Subcutaneous adipose tissue (tissue), 4 donors: ENCODE data around the gene CLEC7A. TPM values are rescaled to one million over a fixed set of nuclear protein-coding genes. Genes with fewer than 3 reads are reported as not detected.

ENCODE experiments used
- CTCF ChIP-seq: fragments of 450-650 bp; IDR thresholded peaks from one replicate; pipeline ENCODE4 v1.5.1; 2016; ENCODE audit warnings: low read depth, mild to moderate bottlenecking, control low read depth, antibody characterized with exemption, moderate library complexity
- total RNA-seq, 4 donors: library from RNA; depleted of rRNA; stranded (reverse); fragments of >200 nt; gene quantifications; one replicate each; pipeline ENCODE4 v1.1.0, GENCODE V29; 2016

The CLEC7A gene
- total RNA-seq, 4 donors from 2014 or later: 14.7 to 87.5 (median 23.0) TPM

DNA sequence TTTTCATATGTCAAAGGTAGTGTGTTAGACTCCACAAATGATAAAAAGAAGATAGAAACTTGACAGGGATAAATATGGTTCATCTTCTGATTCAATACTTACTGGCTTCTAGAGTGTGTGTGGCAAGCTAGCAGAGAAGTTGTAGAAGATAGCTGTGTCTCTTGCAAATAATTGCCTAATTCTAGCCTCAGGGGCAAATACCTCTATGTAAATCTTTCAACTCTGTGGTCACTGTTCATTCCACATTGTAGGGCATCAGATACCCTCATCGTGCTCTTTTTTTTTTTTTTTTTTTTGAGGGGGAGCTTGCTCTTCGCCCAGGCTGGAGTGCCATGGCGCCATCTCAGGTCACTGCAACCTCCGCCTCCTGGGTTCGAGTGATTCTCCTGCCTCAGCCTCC lies 40.2 kb upstream of the CLEC7A start:
- no peak for TF ChIP-seq CTCF

GRCh38 chr12:10169104-10169503 lies 39.1 kb upstream of the CLEC7A start:
- TF ChIP-seq CTCF: no peak

GRCh38 chr12:10167599-10167998 lies 37.6 kb upstream of the CLEC7A start:
- TF ChIP-seq CTCF: no peak

GRCh38 chr12:10165421-10165820 lies 35.4 kb upstream of the CLEC7A start:
- TF ChIP-seq CTCF: no peak

DNA sequence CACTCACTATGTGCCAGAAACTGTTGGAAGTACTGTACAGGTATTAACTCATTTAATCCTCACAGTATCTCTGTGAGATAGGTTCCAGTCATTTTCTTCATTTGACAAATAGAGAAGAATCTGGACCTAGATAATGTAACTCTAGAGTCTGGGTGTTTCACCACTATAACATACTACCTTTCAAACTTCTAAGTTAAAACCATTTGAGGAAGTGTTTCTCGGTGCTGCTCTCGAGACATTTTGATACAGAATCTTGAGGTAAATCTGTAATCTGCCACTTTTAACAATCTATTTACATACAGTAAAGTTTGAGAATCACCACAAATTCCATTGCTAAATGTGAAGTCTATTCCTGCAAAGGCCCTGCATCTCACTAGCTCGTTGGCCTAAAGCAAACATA lies 33.1 kb upstream of the CLEC7A start:
- no peak for TF ChIP-seq CTCF

- no peak for TF ChIP-seq CTCF
Measured at GRCh38 chr12:10160617-10161385, 30.8 kb upstream of the CLEC7A start.

DNA sequence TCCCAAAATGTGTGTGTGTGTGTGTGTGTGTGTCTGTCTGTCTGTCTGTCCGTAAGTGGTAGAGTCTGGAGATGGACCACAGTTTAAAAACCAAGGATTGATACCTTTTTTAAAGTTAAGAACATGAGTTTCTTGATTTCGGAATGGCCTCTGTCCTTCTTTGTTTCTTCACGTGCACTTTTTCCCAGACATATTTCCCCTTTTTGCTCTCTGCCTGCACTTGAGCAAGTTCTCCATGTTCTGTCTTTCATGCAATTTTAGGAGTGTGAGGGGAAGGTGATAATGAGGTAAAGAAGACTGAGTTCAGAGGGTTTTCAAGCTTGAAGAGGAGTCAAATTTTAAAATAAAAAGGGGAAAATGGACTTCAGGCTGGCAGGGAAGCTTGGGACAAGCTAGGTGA lies 29.3 kb upstream of the CLEC7A start:
- TF ChIP-seq CTCF: no peak
